Endothelial cell of umbilical vein (primary cell): ENCODE measurements around the gene GGTLC1. TPM values are rescaled to one million over a fixed set of nuclear protein-coding genes. Genes with fewer than 3 reads are reported as not detected.

Experiments
- BruUV-seq: library from RNA; stranded (reverse); fragments of 400-500 nt; replicated peaks from 2 replicates; lab custom pipeline; 2021; lab: Mats Ljungman, UMichigan
- CTCF ChIA-PET: fragments of 300-600, 350-600 bp; sonication (Branson Sonifier 250); formaldehyde crosslinking; loops from one replicate; lab custom pipeline; 2021; ENCODE audit warnings: antibody characterized with exemption, inconsistent platforms; lab: Charles Lee
- POLR2A ChIA-PET: fragments of 300-600, 350-600 bp; sonication (Branson Sonifier 250); formaldehyde crosslinking; loops from one replicate; lab custom pipeline; 2021; ENCODE audit warnings: antibody characterized with exemption, inconsistent platforms; lab: Charles Lee
- DNase-seq: peaks from one replicate; pipeline ENCODE4 v3.0.0-alpha.2; 2011; ENCODE audit warnings: low read depth, low spot score
- FAIRE-seq: peaks from 2 replicates; lab custom pipeline; 2011; peaks lifted over from hg19 to GRCh38; lab: Jason Lieb, UNC
- H2AFZ ChIP-seq: 2 replicates; pipeline ENCODE4 v1.6.0; 2012; ENCODE audit warnings: low read depth, low read length, control low read depth, inconsistent platforms
- H3K27ac ChIP-seq: 2 replicates; pipeline ENCODE4 v1.5.1; 2011; ENCODE audit warnings: low read depth, mild to moderate bottlenecking, control low read depth, low read length, moderate library complexity; ENCODE audit not compliant: insufficient read depth
- H3K27me3 ChIP-seq, 2 experiments: 2 replicates each; pipeline versions ENCODE4 v1.6.0 to v1.6.1; 2011; ENCODE audit warnings: low read length in 2 of 2, mixed read lengths in 1 of 2; ENCODE audit not compliant: control insufficient read depth in 2 of 2, insufficient read depth in 2 of 2
- H3K36me3 ChIP-seq, 2 experiments: 2 replicates in 1 of 2; 3 replicates in 1 of 2; pipeline ENCODE4 v1.5.1; 2011; ENCODE audit warnings: low read length in 2 of 2, mild to moderate bottlenecking in 1 of 2, moderate library complexity in 1 of 2; ENCODE audit not compliant: control insufficient read depth in 2 of 2, insufficient read depth in 2 of 2; ENCODE audit errors: extremely low read depth in 1 of 2
- H3K4me1 ChIP-seq: 3 replicates; pipeline ENCODE4 v1.5.1; 2011; ENCODE audit warnings: mild to moderate bottlenecking, low read length; ENCODE audit not compliant: control insufficient read depth, insufficient read depth; ENCODE audit errors: extremely low read depth
- H3K4me2 ChIP-seq: 2 replicates; pipeline ENCODE4 v1.6.1; 2011; ENCODE audit warnings: low read length, control low read depth, mixed read lengths; ENCODE audit not compliant: insufficient read depth
- H3K4me3 ChIP-seq, 3 experiments: fragments of 200-600 bp in 1 of 3; sonication (generic), shearing (Covaris generic) in 1 of 3; replicated peaks in 1 of 3; 2 replicates each; pipeline ENCODE4 v1.5.1; 2011 to 2016; ENCODE audit warnings: control low read depth in 3 of 3, low read length in 3 of 3, mild to moderate bottlenecking in 2 of 3, inconsistent platforms in 1 of 3, low read depth in 1 of 3, moderate library complexity in 1 of 3; ENCODE audit not compliant: insufficient read depth in 1 of 3
- H3K79me2 ChIP-seq: 2 replicates; pipeline ENCODE4 v1.6.0; 2012; ENCODE audit warnings: low read length, inconsistent platforms; ENCODE audit not compliant: control insufficient read depth, insufficient read depth
- H3K9ac ChIP-seq: replicated peaks from 2 replicates; pipeline ENCODE3; 2011; ENCODE audit warnings: low read length, control low read depth; ENCODE audit not compliant: insufficient read depth; ENCODE audit errors: extremely low read depth
- H3K9me1 ChIP-seq: replicated peaks from 3 replicates; pipeline ENCODE4 v1.6.0; 2011; ENCODE audit warnings: mild to moderate bottlenecking, low read length; ENCODE audit not compliant: control insufficient read depth, insufficient read depth; ENCODE audit errors: extremely low read depth
- H3K9me3 ChIP-seq: replicated peaks from 2 replicates; pipeline ENCODE4 v1.5.1; 2012; ENCODE audit warnings: low read length, inconsistent platforms; ENCODE audit not compliant: control insufficient read depth, insufficient read depth
- H4K20me1 ChIP-seq: replicated peaks from 2 replicates; pipeline ENCODE3; 2011; ENCODE audit warnings: mild to moderate bottlenecking, low read length; ENCODE audit not compliant: control insufficient read depth, insufficient read depth; ENCODE audit errors: extremely low read depth
- CTCF ChIP-seq, 2 donors: IDR thresholded peaks; 1 replicate in 1 of 2; 2 replicates in 1 of 2; pipeline ENCODE4 v1.5.1; 2011; ENCODE audit warnings: low read length in 2 of 2, mild to moderate bottlenecking in 2 of 2, moderate library complexity in 2 of 2, control low read depth in 1 of 2, inconsistent platforms in 1 of 2, low read depth in 1 of 2; ENCODE audit not compliant: insufficient read depth in 1 of 2; ENCODE audit errors: extremely low read depth in 1 of 2
- EZH2 ChIP-seq: IDR thresholded peaks from 2 replicates; pipeline ENCODE4 v1.6.1; 2012; ENCODE audit warnings: borderline replicate concordance, low read depth, mild to moderate bottlenecking, moderate library complexity, low read length, inconsistent platforms; ENCODE audit not compliant: severe bottlenecking
- FOS ChIP-seq: IDR thresholded peaks from 2 replicates; pipeline ENCODE4 v1.6.1; 2011; ENCODE audit warnings: mild to moderate bottlenecking, low read length, moderate library complexity, borderline replicate concordance; ENCODE audit not compliant: insufficient read depth
- GATA2 ChIP-seq: IDR thresholded peaks from 2 replicates; pipeline ENCODE4 v1.7.0; 2011; ENCODE audit warnings: low read depth, mild to moderate bottlenecking, moderate library complexity, mixed read lengths, low read length; ENCODE audit not compliant: insufficient read length, insufficient read depth
- JUN ChIP-seq: IDR thresholded peaks from 2 replicates; pipeline ENCODE4 v1.6.1; 2011; ENCODE audit warnings: borderline replicate concordance, low read depth; ENCODE audit not compliant: insufficient read length, insufficient read depth
- MAX ChIP-seq: IDR thresholded peaks from 2 replicates; pipeline ENCODE4 v1.6.1; 2011; ENCODE audit not compliant: insufficient read depth, insufficient read length
- MYC ChIP-seq: IDR thresholded peaks from one replicate; pipeline ENCODE4 v1.6.1; 2011; ENCODE audit warnings: mild to moderate bottlenecking, low read depth, low read length
- POLR2A ChIP-seq: IDR thresholded peaks from 2 replicates; pipeline ENCODE4 v1.6.1; 2012; ENCODE audit warnings: low read depth, mild to moderate bottlenecking, control low read depth, low read length
- POLR2AphosphoS5 ChIP-seq: IDR thresholded peaks from 2 replicates; pipeline ENCODE4 v1.6.1; 2012; ENCODE audit warnings: low read depth, mild to moderate bottlenecking, control low read depth, low read length, moderate library complexity; ENCODE audit not compliant: insufficient read depth
- dilution Hi-C: fragments of 300-500 bp; cut with MboI; formaldehyde crosslinking; loops from one replicate; pipeline ENCODE4 v1.15.0; 2019; ENCODE audit warnings: low sequenced_read_pairs; ENCODE audit not compliant: extremely low pct_ligation_motif_present
- intact Hi-C: fragments of 100-400 bp; cut with micrococcal nuclease; formaldehyde crosslinking; loops from one replicate; pipeline ENCODE4 v1.10.0; 2022
- polyA plus RNA-seq, 4 experiments: library from polyadenylated mRNA; depleted of rRNA in 3 of 4; stranded (reverse) in 3 of 4; unstranded in 1 of 4; fragments of >200 nt; gene quantifications; 2 replicates each; pipeline versions ENCODE4 v1.2.1 to v1.2.3, GENCODE V29; 2011 to 2012; ENCODE audit warnings: missing spikeins in 1 of 4
- total RNA-seq: library from RNA; stranded (reverse); gene quantifications from 2 replicates; pipeline ENCODE4 v1.2.3, GENCODE V29; 2021

The GGTLC1 gene
- total and polyA plus RNA-seq, 2 donors (not counting 3 experiments of a cell fraction or from before 2014, with no cell fraction given) = not detected

DNA sequence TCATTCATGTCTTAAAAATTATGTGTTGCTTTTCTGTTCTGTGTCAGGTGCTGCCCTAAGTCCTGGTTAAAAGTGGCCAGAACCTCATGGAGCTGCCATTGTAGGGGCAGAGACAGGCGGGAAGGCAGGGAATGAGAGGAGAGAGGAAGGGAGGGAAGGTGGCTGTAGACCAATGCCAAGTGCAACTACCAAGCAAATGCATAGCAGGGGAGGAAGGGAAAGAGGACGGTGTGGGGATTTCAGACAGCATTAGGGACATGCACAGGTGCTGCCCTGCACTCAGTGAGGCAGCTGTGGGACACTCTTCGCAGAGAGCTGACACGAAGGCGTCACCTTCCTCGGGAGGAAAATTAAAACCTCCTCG, 21.0 kb downstream of the GGTLC1 start:
- FAIRE-seq = no peak

DNA sequence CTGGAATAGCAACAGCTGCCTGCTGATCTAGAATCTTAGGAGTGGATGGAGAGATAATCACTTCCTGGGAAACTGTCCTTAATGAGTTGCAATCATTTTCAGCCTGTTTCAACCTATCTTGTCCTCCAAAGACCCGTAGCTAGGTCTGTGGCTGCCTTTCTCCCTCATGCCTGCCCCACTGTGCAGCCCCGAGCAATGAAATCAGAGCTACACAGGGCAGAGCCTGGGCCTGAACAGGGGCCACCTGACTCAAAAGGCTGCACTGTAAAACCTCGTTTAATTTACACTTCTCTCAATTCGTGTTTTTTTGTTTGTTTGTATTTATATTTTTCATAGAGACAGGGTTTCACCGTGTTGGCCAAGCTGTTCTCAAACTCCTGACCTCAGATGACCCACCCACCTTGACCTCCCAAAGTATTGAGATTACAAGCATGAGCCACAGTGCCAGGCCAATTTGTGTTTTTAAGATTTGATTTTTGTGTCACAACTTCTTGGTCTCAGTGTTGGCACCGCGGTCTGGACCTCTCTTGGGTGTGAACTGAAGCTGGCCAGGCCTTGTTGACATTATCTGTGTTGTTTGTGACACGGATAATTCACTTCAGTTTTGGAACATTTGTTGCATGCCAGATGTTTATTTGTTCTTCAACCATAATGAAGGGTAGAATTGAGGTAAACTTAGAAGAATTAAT, 21.5 kb downstream of the GGTLC1 start:
- Histone ChIP-seq H3K4me3 (no peak overlapping the region), H3K27ac (no peak overlapping the region), H3K9ac (no peak overlapping the region), H3K9me3 (no peaks in the 10 kb centered on the region), H3K4me1 (no peaks in the 10 kb centered on the region), H3K9me1 (no peaks in the 10 kb centered on the region), H3K79me2 (no peaks in the 10 kb centered on the region), H4K20me1 (no peaks in the 10 kb centered on the region), H3K36me3 (no peaks in the 10 kb centered on the region), H3K27me3 (no peaks in the 10 kb centered on the region), H2AFZ (no peak overlapping the region), H3K4me2 (no peak overlapping the region)
- DNase-seq (no peak), FAIRE-seq (no peak)
- dilution Hi-C loops = no loop called here
- intact Hi-C loops = no loop called here
- ChIA-PET CTCF (interaction anchor here (1.0 kb wide), 1 partner anchor 20 kb away, joined by 3 read pairs; no protein-coding TSS in a partner anchor), POLR2A (no interaction called here)
- TF ChIP-seq CTCF (IDR thresholded peaks at IDR 0.05; ENCODE audit: extremely low read depth in 1 of 2, insufficient read depth in 1 of 2, low read depth in 1 of 2, low read length in 2 of 2) (no peak), GATA2 (no peak), MYC (no peak), MAX (no peak), POLR2A (no peak), EZH2 (no peak), FOS (no peak), JUN (no peak), POLR2AphosphoS5 (no peak)
- BruUV-seq = no TSS peak

More for the DNA sequence above, 21.0 kb downstream of the GGTLC1 start:
- dilution Hi-C loops = no loop called here
- Histone ChIP-seq H3K4me2 (no peak overlapping the region), H3K79me2 (no peaks in the 10 kb centered on the region), H3K4me1 (no peaks in the 10 kb centered on the region), H4K20me1 (no peaks in the 10 kb centered on the region), H3K9me1 (no peaks in the 10 kb centered on the region), H3K27ac (no peak overlapping the region), H3K9me3 (no peaks in the 10 kb centered on the region), H3K36me3 (no peaks in the 10 kb centered on the region), H2AFZ (no peak overlapping the region), H3K27me3 (no peaks in the 10 kb centered on the region), H3K9ac (no peak overlapping the region), H3K4me3 (no peak overlapping the region)
- CTCF ChIA-PET = interaction anchor here (1.0 kb wide), 1 partner anchor 21 kb away, joined by 3 read pairs; no protein-coding TSS in a partner anchor
- no peak for DNase-seq
- TF ChIP-seq FOS = no peak
- TF ChIP-seq EZH2 = no peak
- no peak for TF ChIP-seq JUN
- no peak for TF ChIP-seq MAX
- TF ChIP-seq MYC = no peak
- intact Hi-C loops = no loop called here
- POLR2A ChIA-PET = no interaction called here
- BruUV-seq = no TSS peak
